Peyer's patch (tissue), 4 donors: ENCODE measurements around the gene KCNF1. TPM values are rescaled to one million over a fixed set of nuclear protein-coding genes. Genes with fewer than 3 reads are reported as not detected.

Experiments
- DNase-seq, 3 donors: peaks; one replicate each; pipeline ENCODE4 v3.0.0-alpha.2; 2017 to 2019
- H3K27ac ChIP-seq, 4 donors: fragments of 200-600 bp; sonication (generic); one replicate each; pipeline ENCODE4 v1.5.1; 2016 to 2019
- H3K27me3 ChIP-seq, 2 donors: fragments of 200-600 bp; sonication (generic); one replicate each; pipeline ENCODE4 v1.5.1; 2019
- H3K36me3 ChIP-seq, 3 donors: fragments of 200-600 bp; sonication (generic); one replicate each; pipeline ENCODE4 v1.5.1; 2016 to 2019
- H3K4me1 ChIP-seq, 4 donors: fragments of 200-600 bp; sonication (generic); one replicate each; pipeline ENCODE4 v1.5.1; 2016 to 2019
- H3K4me3 ChIP-seq, 4 donors: fragments of 200-600 bp; sonication (generic); 1 replicate in 3 of 4; 2 replicates in 1 of 4; pipeline ENCODE4 v1.5.1; 2016 to 2019; ENCODE audit warnings: mild to moderate bottlenecking in 1 of 4
- H3K9me3 ChIP-seq, 4 donors: fragments of 200-600 bp; sonication (generic); one replicate each; pipeline ENCODE4 v1.5.1; 2016 to 2019; ENCODE audit warnings: mild to moderate bottlenecking in 1 of 4
- CTCF ChIP-seq, 6 experiments: fragments of 450-650 bp in 4 of 6; fragments of 200-600 bp in 2 of 6; sonication (generic) in 1 of 6; IDR thresholded peaks; one replicate each; pipeline ENCODE4 v1.5.1; 2017 to 2019; ENCODE audit warnings: antibody characterized with exemption in 6 of 6, mild to moderate bottlenecking in 3 of 6, moderate library complexity in 1 of 6
- POLR2A ChIP-seq, 2 donors: fragments of 450-650 bp; IDR thresholded peaks; one replicate each; pipeline ENCODE4 v1.5.1; 2017; ENCODE audit warnings: antibody characterized with exemption in 2 of 2, mild to moderate bottlenecking in 2 of 2, moderate library complexity in 2 of 2
- total RNA-seq, 4 donors: library from RNA; depleted of rRNA; stranded (reverse); fragments of >200 nt; gene quantifications; one replicate each; pipeline ENCODE4 v1.1.0, GENCODE V29; 2016

The KCNF1 gene
- total RNA-seq, 4 donors from 2014 or later, result 6.6 TPM; not detected in 3

- no peak for DNase-seq
- no peak overlapping the region for H3K4me3 ChIP-seq
- H3K27me3 ChIP-seq, result no peaks in the 10 kb centered on the region
- no peaks in the 10 kb centered on the region for H3K9me3 ChIP-seq
- peak overlapping the region in 3 of 4 donors; percentile 39 to 85 (median 67) for H3K27ac ChIP-seq
- TF ChIP-seq POLR2A (IDR thresholded peaks at IDR 0.05), result no peak
- no peak for TF ChIP-seq CTCF (IDR thresholded peaks at IDR 0.05)
- H3K36me3 ChIP-seq, result no peaks in the 10 kb centered on the region
- peaks cover 0 to 6% (median 0%) of the 10 kb centered on the region in 4 donors for H3K4me1 ChIP-seq
Observed at GRCh38 chr2:10877651-10878111, 34.1 kb upstream of the KCNF1 start.

GRCh38 chr2:10878268-10878915 is 33.3 kb upstream of the KCNF1 start:
- H3K9me3 ChIP-seq, result no peaks in the 10 kb centered on the region
- H3K36me3 ChIP-seq, result no peaks in the 10 kb centered on the region
- H3K27me3 ChIP-seq, result no peaks in the 10 kb centered on the region
- peaks cover 0 to 13% (median 0%) of the 10 kb centered on the region in 4 donors for H3K4me1 ChIP-seq
- DNase-seq, result peak in 1 of 3 donors; percentile 27
- no peak for TF ChIP-seq CTCF (IDR thresholded peaks at IDR 0.05)
- TF ChIP-seq POLR2A (IDR thresholded peaks at IDR 0.05), result no peak
- peak overlapping the region in 1 of 4 donors; percentile 85 for H3K27ac ChIP-seq
- no peak overlapping the region for H3K4me3 ChIP-seq

GRCh38 chr2:10879159-10879558 is 32.6 kb upstream of the KCNF1 start:
- H3K4me1 ChIP-seq, result peaks cover 0 to 19% (median 0%) of the 10 kb centered on the region in 4 donors
- TF ChIP-seq CTCF (IDR thresholded peaks at IDR 0.05), result no peak
- TF ChIP-seq POLR2A (IDR thresholded peaks at IDR 0.05), result no peak
- H3K4me3 ChIP-seq, result no peak overlapping the region

GRCh38 chr2:10879624-10880585 is 31.8 kb upstream of the KCNF1 start:
- Histone ChIP-seq H3K27ac (peak overlapping the region in 1 of 4 donors; percentile 59), H3K27me3 (no peaks in the 10 kb centered on the region), H3K9me3 (no peaks in the 10 kb centered on the region), H3K4me3 (no peak overlapping the region), H3K36me3 (no peaks in the 10 kb centered on the region), H3K4me1 (peaks cover 0 to 27% (median 0%) of the 10 kb centered on the region in 4 donors)
- no peak for TF ChIP-seq POLR2A (IDR thresholded peaks at IDR 0.05)
- no peak for TF ChIP-seq CTCF (IDR thresholded peaks at IDR 0.05)
- DNase-seq, result peak in 1 of 3 donors; percentile 46

More at GRCh38 chr2:10879159-10879558, 32.6 kb upstream of the KCNF1 start:
- Histone ChIP-seq H3K27ac (no peak overlapping the region), H3K9me3 (no peaks in the 10 kb centered on the region), H3K27me3 (no peaks in the 10 kb centered on the region), H3K36me3 (no peaks in the 10 kb centered on the region)
- no peak for DNase-seq

- H3K4me1 ChIP-seq, result peaks cover 0 to 30% (median 0%) of the 10 kb centered on the region in 4 donors
- H3K27me3 ChIP-seq, result no peaks in the 10 kb centered on the region
- DNase-seq, result peak in 1 of 3 donors; percentile 53
- H3K9me3 ChIP-seq, result no peaks in the 10 kb centered on the region
- TF ChIP-seq CTCF (IDR thresholded peaks at IDR 0.05) (no peak), POLR2A (IDR thresholded peaks at IDR 0.05) (no peak)
- no peak overlapping the region for H3K4me3 ChIP-seq
- peak overlapping the region in 1 of 4 donors; percentile 59 for H3K27ac ChIP-seq
- H3K36me3 ChIP-seq, result no peaks in the 10 kb centered on the region
Observed at GRCh38 chr2:10880586-10881321, 31.0 kb upstream of the KCNF1 start.
